Measurements from ENCODE around the gene HNRNPUL2. TPM values are rescaled to one million over a fixed set of nuclear protein-coding genes. Genes with fewer than 3 reads are reported as not detected.

The HNRNPUL2 gene
- total and polyA plus RNA-seq, 2 donors (not counting 3 experiments of a cell fraction or from before 2014, with no cell fraction given), result 18.3 to 56.2 TPM

DNA sequence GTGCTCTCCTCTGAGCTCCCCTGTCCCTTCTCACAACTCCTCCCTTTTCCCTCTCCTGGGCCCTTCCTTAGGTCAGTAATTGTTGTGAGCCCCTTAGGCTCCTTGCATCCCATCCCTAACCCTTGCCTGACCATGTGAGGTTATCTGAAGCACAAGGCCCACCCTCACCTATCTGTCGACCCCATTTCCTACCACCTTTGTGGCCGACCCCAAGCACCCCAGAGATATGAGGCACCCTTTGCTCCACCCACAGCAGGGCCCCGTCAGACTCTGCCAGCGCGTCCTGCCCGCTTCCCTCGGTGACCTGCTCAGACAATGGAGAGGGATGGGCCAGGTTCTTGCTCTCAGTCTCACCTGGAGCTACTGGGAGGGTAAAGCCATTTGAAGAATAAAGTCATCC, 18.5 kb downstream of the HNRNPUL2 start:
- Histone ChIP-seq H3K9me3 (replicated peaks; ENCODE audit: control insufficient read depth, insufficient read depth, low read length) (no peaks in the 10 kb centered on the region), H3K4me3 (replicated peaks in 1 of 3; ENCODE audit: insufficient read depth in 1 of 3, low read depth in 1 of 3, low read length in 3 of 3) (peak overlapping the region; percentile 5 to 68 (median 58)), H3K4me2 (ENCODE audit: insufficient read depth, low read length) (peak overlapping the region; percentile 85), H3K9me1 (replicated peaks; ENCODE audit: control insufficient read depth, extremely low read depth, insufficient read depth, low read length) (no peaks in the 10 kb centered on the region), H3K27ac (ENCODE audit: insufficient read depth, low read depth, low read length) (peak overlapping the region; percentile 73), H3K9ac (replicated peaks; ENCODE audit: extremely low read depth, insufficient read depth, low read length) (peak overlapping the region; percentile 78), H4K20me1 (replicated peaks; ENCODE audit: control insufficient read depth, extremely low read depth, insufficient read depth, low read length) (no peaks in the 10 kb centered on the region), H3K36me3 (ENCODE audit: control insufficient read depth in 2 of 2, extremely low read depth in 1 of 2, insufficient read depth in 2 of 2, low read length in 2 of 2) (peaks cover 8 to 13% of the 10 kb centered on the region in 2 experiments), H2AFZ (ENCODE audit: low read depth, low read length) (peak overlapping the region; percentile 50), H3K27me3 (ENCODE audit: control insufficient read depth in 2 of 2, insufficient read depth in 2 of 2, low read length in 2 of 2) (no peaks in the 10 kb centered on the region), H3K79me2 (ENCODE audit: control insufficient read depth, insufficient read depth, low read length) (no peaks in the 10 kb centered on the region), H3K4me1 (ENCODE audit: control insufficient read depth, extremely low read depth, insufficient read depth, low read length) (peaks cover 25% of the 10 kb centered on the region)
- FAIRE-seq, result no peak
- intact Hi-C loops (cut with micrococcal nuclease) (loop anchor here (1.0 to 5.0 kb wide), 3 partner anchors 19 to 56 kb away; partner anchors contain the start of genes C11orf98, CSKMT, HNRNPUL2 and INTS5), dilution Hi-C loops (cut with MboI; ENCODE audit: extremely low pct_ligation_motif_present, low sequenced_read_pairs) (no loop called here)
- POLR2A ChIA-PET, result interaction anchor here (1.0 to 2.8 kb wide), 4 partner anchors 19 to 147 kb away, joined by 5 to 8 read pairs (median 6); partner anchors contain the start of genes C11orf98, CSKMT and HNRNPUL2
- BruUV-seq (replicated peaks), result no TSS peak
- no peak for TF ChIP-seq GATA2 (IDR thresholded peaks at IDR 0.05; ENCODE audit: insufficient read depth, insufficient read length, low read depth, low read length)
- no peak for TF ChIP-seq POLR2A (IDR thresholded peaks at IDR 0.05; ENCODE audit: low read depth, low read length)
- TF ChIP-seq MYC (IDR thresholded peaks at IDR 0.05; ENCODE audit: low read depth, low read length), result no peak
- no peak for TF ChIP-seq JUN (IDR thresholded peaks at IDR 0.05; ENCODE audit: borderline replicate concordance, insufficient read depth, insufficient read length, low read depth)
- DNase-seq (ENCODE audit: low read depth, low spot score), result no peak
- CTCF ChIA-PET, result interaction anchor here (1.0 to 1.7 kb wide), 6 partner anchors 19 to 172 kb away, joined by 3 to 7 read pairs (median 4); partner anchors contain the start of genes C11orf98, CSKMT, HNRNPUL2 and SLC3A2

DNA sequence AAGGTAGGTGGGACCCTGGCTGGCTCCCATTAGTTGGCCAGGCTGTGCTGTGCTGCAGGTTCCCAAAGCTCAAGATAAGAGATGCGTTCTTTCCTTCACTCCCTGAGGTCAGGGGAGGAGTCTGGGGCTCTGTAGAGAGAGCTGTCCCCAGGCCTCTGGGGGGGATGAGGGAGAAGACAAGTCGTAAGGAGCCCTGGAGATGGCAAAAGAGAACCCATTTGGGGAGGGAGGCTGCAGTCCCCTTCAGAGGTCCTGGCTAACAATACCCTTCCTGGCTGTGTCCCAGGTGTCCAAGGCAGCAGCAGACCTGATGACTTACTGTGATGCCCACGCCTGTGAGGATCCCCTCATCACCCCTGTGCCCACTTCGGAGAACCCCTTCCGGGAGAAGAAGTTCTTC, 18.9 kb downstream of the HNRNPUL2 start:
- ChIA-PET POLR2A (interaction anchor here (1.4 to 2.8 kb wide), 2 partner anchors 19 to 43 kb away, joined by 5 to 8 read pairs; partner anchors contain the start of genes C11orf98, CSKMT and HNRNPUL2), CTCF (interaction anchor here (1.1 to 1.4 kb wide), 2 partner anchors 28 to 43 kb away, joined by 3 to 6 read pairs; partner anchors contain the start of genes C11orf98 and CSKMT)
- H3K9ac ChIP-seq (replicated peaks; ENCODE audit: extremely low read depth, insufficient read depth, low read length), result no peak overlapping the region
- H3K27ac ChIP-seq (ENCODE audit: insufficient read depth, low read depth, low read length), result no peak overlapping the region
- intact Hi-C loops (cut with micrococcal nuclease), result loop anchor here (5.0 kb wide), 2 partner anchors 41 to 56 kb away; partner anchors contain the start of genes C11orf98, CSKMT and INTS5
- no peak overlapping the region for H2AFZ ChIP-seq (ENCODE audit: low read depth, low read length)
- no peaks in the 10 kb centered on the region for H3K27me3 ChIP-seq (ENCODE audit: control insufficient read depth in 2 of 2, insufficient read depth in 2 of 2, low read length in 2 of 2)
- peaks cover 4 to 13% of the 10 kb centered on the region in 2 experiments for H3K36me3 ChIP-seq (ENCODE audit: control insufficient read depth in 2 of 2, extremely low read depth in 1 of 2, insufficient read depth in 2 of 2, low read length in 2 of 2)
- no peak for TF ChIP-seq POLR2A (IDR thresholded peaks at IDR 0.05; ENCODE audit: low read depth, low read length)
- no peak for TF ChIP-seq JUN (IDR thresholded peaks at IDR 0.05; ENCODE audit: borderline replicate concordance, insufficient read depth, insufficient read length, low read depth)
- TF ChIP-seq EZH2 (IDR thresholded peaks at IDR 0.05; ENCODE audit: borderline replicate concordance, low read depth, low read length, severe bottlenecking), result no peak
- no peak for TF ChIP-seq MYC (IDR thresholded peaks at IDR 0.05; ENCODE audit: low read depth, low read length)
- TF ChIP-seq FOS (IDR thresholded peaks at IDR 0.05; ENCODE audit: borderline replicate concordance, insufficient read depth, low read length), result no peak
- no peak for TF ChIP-seq GATA2 (IDR thresholded peaks at IDR 0.05; ENCODE audit: insufficient read depth, insufficient read length, low read depth, low read length)
- TF ChIP-seq, protein P1, sequence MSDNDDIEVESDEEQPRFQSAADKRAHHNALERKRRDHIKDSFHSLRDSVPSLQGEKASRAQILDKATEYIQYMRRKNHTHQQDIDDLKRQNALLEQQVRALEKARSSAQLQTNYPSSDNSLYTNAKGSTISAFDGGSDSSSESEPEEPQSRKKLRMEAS (IDR thresholded peaks at IDR 0.05; ENCODE audit: insufficient read depth, insufficient read length), result no peak
- TF ChIP-seq, protein P2, sequence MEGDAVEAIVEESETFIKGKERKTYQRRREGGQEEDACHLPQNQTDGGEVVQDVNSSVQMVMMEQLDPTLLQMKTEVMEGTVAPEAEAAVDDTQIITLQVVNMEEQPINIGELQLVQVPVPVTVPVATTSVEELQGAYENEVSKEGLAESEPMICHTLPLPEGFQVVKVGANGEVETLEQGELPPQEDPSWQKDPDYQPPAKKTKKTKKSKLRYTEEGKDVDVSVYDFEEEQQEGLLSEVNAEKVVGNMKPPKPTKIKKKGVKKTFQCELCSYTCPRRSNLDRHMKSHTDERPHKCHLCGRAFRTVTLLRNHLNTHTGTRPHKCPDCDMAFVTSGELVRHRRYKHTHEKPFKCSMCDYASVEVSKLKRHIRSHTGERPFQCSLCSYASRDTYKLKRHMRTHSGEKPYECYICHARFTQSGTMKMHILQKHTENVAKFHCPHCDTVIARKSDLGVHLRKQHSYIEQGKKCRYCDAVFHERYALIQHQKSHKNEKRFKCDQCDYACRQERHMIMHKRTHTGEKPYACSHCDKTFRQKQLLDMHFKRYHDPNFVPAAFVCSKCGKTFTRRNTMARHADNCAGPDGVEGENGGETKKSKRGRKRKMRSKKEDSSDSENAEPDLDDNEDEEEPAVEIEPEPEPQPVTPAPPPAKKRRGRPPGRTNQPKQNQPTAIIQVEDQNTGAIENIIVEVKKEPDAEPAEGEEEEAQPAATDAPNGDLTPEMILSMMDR (IDR thresholded peaks at IDR 0.05; ENCODE audit: extremely low read depth in 1 of 2, insufficient read depth in 1 of 2, low read depth in 1 of 2, low read length in 2 of 2), result no peak
- TF ChIP-seq POLR2AphosphoS5 (IDR thresholded peaks at IDR 0.05; ENCODE audit: insufficient read depth, low read depth, low read length), result no peak
- no TSS peak for BruUV-seq (replicated peaks)
- peak overlapping the region; percentile 85 for H3K4me2 ChIP-seq (ENCODE audit: insufficient read depth, low read length)
- no peaks in the 10 kb centered on the region for H3K9me3 ChIP-seq (replicated peaks; ENCODE audit: control insufficient read depth, insufficient read depth, low read length)
- no peaks in the 10 kb centered on the region for H4K20me1 ChIP-seq (replicated peaks; ENCODE audit: control insufficient read depth, extremely low read depth, insufficient read depth, low read length)
- FAIRE-seq (no peak), DNase-seq (ENCODE audit: low read depth, low spot score) (no peak)
- dilution Hi-C loops (cut with MboI; ENCODE audit: extremely low pct_ligation_motif_present, low sequenced_read_pairs), result no loop called here
- H3K79me2 ChIP-seq (ENCODE audit: control insufficient read depth, insufficient read depth, low read length), result no peaks in the 10 kb centered on the region
- H3K4me1 ChIP-seq (ENCODE audit: control insufficient read depth, extremely low read depth, insufficient read depth, low read length), result peaks cover 25% of the 10 kb centered on the region
- H3K9me1 ChIP-seq (replicated peaks; ENCODE audit: control insufficient read depth, extremely low read depth, insufficient read depth, low read length), result no peaks in the 10 kb centered on the region
- H3K4me3 ChIP-seq (replicated peaks in 1 of 3; ENCODE audit: insufficient read depth in 1 of 3, low read depth in 1 of 3, low read length in 3 of 3), result no peak overlapping the region
